AG09319 (cell line): ENCODE measurements around the gene PMVK.

Experiments used
- DNase-seq: peaks from one replicate; pipeline ENCODE4 v3.0.0-alpha.2; 2010; ENCODE audit warnings: low read depth; ENCODE audit errors: extremely low read depth
- CTCF ChIP-seq: IDR thresholded peaks from 2 replicates; pipeline ENCODE4 v1.5.1; 2011; ENCODE audit warnings: low read depth, mild to moderate bottlenecking, inconsistent platforms, low read length, moderate library complexity

The PMVK gene

GRCh38 chr1:154926201-154926600 is 10.3 kb downstream of the PMVK start:
- no peak for TF ChIP-seq CTCF
- no peak for DNase-seq

GRCh38 chr1:154925335-154926170 is 11.0 kb downstream of the PMVK start:
- no peak for TF ChIP-seq CTCF
- DNase-seq = no peak

GRCh38 chr1:154923695-154924094 is 12.8 kb downstream of the PMVK start:
- no peak for DNase-seq

GRCh38 chr1:154913273-154913672 is 23.2 kb downstream of the PMVK start:
- no peak for TF ChIP-seq CTCF

More at GRCh38 chr1:154923695-154924094, 12.8 kb downstream of the PMVK start:
- no peak for TF ChIP-seq CTCF

GRCh38 chr1:154912755-154913154 is 23.8 kb downstream of the PMVK start:
- no peak for DNase-seq
- no peak for TF ChIP-seq CTCF

More at GRCh38 chr1:154913273-154913672, 23.2 kb downstream of the PMVK start:
- no peak for DNase-seq

- no peak for DNase-seq
- TF ChIP-seq CTCF = no peak
Measured at GRCh38 chr1:154911691-154912550, 24.6 kb downstream of the PMVK start.

- no peak for TF ChIP-seq CTCF
- DNase-seq = no peak
Measured at GRCh38 chr1:154910851-154911250, 25.7 kb downstream of the PMVK start.
